Large intestine (tissue), 3 donors: Measurements from ENCODE around the gene CHST15. TPM values are rescaled to one million over a fixed set of nuclear protein-coding genes. Genes with fewer than 3 reads are reported as not detected.

ENCODE experiments used
- DNase-seq, 2 donors: peaks; one replicate each; pipeline versions ENCODE4 v3.0.0 to v3.0.0-alpha.2; 2013
- H3K27ac ChIP-seq: one replicate; pipeline ENCODE4 v1.5.1; 2013; ENCODE audit warnings: low read length
- H3K27me3 ChIP-seq: 2 replicates; pipeline ENCODE4 v1.6.1; 2013; ENCODE audit warnings: low read length; ENCODE audit not compliant: control insufficient read depth, insufficient read depth
- H3K36me3 ChIP-seq: 2 replicates; pipeline ENCODE4 v1.6.1; 2013; ENCODE audit warnings: low read length; ENCODE audit not compliant: control insufficient read depth, insufficient read depth
- H3K4me1 ChIP-seq: one replicate; pipeline ENCODE4 v1.6.1; 2013; ENCODE audit warnings: low read length; ENCODE audit not compliant: control insufficient read depth, insufficient read depth
- H3K4me3 ChIP-seq: one replicate; pipeline ENCODE4 v1.5.1; 2013; ENCODE audit warnings: low read length
- H3K9me3 ChIP-seq: one replicate; pipeline ENCODE4 v1.6.1; 2013; ENCODE audit warnings: mild to moderate bottlenecking, low read depth, low read length, moderate library complexity; ENCODE audit not compliant: control insufficient read depth
- WGBS: methylation state at CpG from one replicate; pipeline ENCODE4 v1.1.5; 2013; ENCODE audit warnings: low lambda C conversion rate; ENCODE audit not compliant: insufficient coverage; 5-methylcytosine and 5-hydroxymethylcytosine counted together
- polyA plus RNA-seq: library from polyadenylated mRNA; unstranded; fragments of 120-200 nt; gene quantifications from one replicate; pipeline ENCODE4 v1.2.1, GENCODE V29; 2013

The CHST15 gene
- polyA plus RNA-seq, 1 donor: 9.4 TPM

DNA sequence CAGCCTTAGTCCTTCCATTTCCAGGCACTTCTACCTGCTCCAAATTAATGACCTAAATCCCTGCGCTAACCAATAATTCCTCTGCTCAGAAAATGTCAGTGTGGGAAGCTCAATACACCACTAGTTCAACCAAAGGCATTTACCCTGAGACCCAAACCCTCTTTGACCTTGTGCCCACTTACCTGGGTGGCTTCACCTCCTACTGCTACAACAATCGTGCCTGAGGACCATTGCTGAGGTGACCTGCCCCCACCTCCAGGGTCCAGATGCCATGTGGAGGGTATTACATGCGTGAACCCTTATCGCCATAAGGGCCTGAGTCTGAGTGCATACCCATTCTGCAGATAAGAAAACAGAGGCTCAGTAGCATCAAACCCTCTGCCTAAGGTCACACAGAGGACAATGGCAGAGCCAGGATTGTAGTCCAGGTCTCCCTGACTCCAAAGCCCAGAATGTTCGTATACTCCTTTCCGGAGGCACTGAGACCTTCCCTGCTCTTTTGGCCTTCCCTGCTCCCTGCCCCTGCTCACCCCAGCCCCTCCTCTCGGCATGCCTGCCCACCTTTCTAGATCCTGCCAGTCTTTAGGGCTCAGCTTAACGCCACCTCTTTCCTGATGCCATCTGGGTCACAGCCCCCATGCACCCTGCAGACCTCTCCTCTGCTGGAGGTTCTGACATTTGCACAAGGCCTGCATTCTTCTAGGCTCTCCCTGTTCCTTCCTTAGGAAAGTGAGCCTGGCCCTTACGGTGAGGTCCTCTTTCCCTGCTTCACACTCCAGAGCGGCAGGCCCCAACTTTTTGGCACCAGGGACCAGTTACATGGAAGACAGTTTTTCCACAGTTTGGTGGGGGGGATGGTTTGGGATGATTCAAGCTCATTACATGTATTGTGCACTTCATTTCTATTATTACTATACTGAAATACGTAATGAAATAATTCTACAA is 94.9 kb downstream of the CHST15 start:
- H3K4me1 ChIP-seq: peaks cover 9% of the 10 kb centered on the region
- WGBS: 100% methylated on average over 1 of the region's 11 CpGs
- H3K27ac ChIP-seq: no peak overlapping the region
- H3K36me3 ChIP-seq: no peaks in the 10 kb centered on the region
- no peak for DNase-seq
- H3K27me3 ChIP-seq: peaks cover 26% of the 10 kb centered on the region
- no peaks in the 10 kb centered on the region for H3K9me3 ChIP-seq
- no peak overlapping the region for H3K4me3 ChIP-seq

GRCh38 chr10:123997486-123998196 is 95.8 kb downstream of the CHST15 start:
- Histone ChIP-seq H3K27me3 (peaks cover 30% of the 10 kb centered on the region), H3K9me3 (no peaks in the 10 kb centered on the region), H3K36me3 (no peaks in the 10 kb centered on the region), H3K4me3 (no peak overlapping the region), H3K27ac (no peak overlapping the region), H3K4me1 (peaks cover 9% of the 10 kb centered on the region)
- WGBS: no CpG with 5 or more reads among the region's 7 CpGs
- no peak for DNase-seq

GRCh38 chr10:123997013-123997412 is 96.4 kb downstream of the CHST15 start:
- H3K9me3 ChIP-seq: no peaks in the 10 kb centered on the region
- H3K4me1 ChIP-seq: peaks cover 9% of the 10 kb centered on the region
- H3K27ac ChIP-seq: no peak overlapping the region
- WGBS: 90% methylated on average over 2 of the region's 6 CpGs
- H3K27me3 ChIP-seq: peaks cover 35% of the 10 kb centered on the region
- DNase-seq: no peak
- no peaks in the 10 kb centered on the region for H3K36me3 ChIP-seq
- no peak overlapping the region for H3K4me3 ChIP-seq

DNA sequence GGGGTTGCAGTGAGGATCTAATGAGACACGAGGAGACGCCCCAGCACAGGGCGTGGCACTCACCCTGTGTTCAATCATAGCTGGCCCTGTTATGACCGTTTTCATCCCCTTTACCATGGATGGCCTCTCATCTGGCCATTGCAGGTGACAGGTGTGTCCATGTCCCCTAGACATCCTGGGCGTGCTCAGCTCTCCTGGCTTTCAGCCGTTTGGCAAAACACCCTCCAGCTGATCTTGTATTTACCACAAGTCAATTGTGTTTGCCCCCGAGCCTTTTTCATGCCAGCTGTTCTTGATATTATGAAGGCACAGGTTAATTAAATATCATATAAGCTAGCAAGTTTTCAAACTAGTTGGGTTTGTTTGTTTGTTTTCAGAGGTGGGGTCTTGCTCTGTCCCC is 97.1 kb downstream of the CHST15 start:
- Histone ChIP-seq H3K27me3 (peaks cover 40% of the 10 kb centered on the region), H3K9me3 (no peaks in the 10 kb centered on the region), H3K4me3 (no peak overlapping the region), H3K4me1 (peaks cover 9% of the 10 kb centered on the region), H3K36me3 (no peaks in the 10 kb centered on the region), H3K27ac (no peak overlapping the region)
- no CpG with 5 or more reads among the region's 7 CpGs for WGBS
- DNase-seq: no peak

DNA sequence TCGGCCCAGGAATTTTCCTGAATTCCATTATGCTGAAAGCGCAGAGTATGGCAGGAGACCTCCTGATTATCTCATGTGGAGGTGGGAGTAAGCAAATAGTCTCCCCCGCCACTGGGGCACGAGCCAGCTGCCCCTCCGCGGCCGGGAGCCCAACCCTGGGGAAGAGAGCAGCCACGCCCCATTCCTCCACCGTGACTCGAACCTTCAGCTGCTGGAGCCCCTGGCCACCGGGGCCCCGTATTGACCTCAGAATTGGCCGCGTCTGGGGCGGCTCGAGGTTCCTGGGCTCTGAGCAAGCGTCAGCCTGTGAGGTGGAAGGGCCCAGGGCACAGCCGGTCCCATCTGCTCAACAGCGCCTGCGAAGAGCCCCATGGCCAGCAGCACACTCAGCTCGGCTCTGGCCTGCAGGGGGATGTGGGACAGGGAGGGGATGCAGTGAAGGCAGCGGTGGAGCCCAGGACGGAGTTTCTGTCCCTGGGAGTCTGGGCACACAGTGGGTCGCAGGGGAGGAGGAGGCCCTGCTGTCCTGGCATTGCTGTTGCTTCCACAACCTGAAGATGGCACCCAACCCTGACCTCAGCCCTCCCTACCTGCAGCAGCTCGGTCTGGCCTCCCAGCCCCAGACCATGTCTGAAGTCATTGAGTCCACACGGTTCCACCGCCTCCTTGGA is 97.8 kb downstream of the CHST15 start:
- H3K9me3 ChIP-seq: no peaks in the 10 kb centered on the region
- WGBS: no CpG with 5 or more reads among the region's 27 CpGs
- peaks cover 9% of the 10 kb centered on the region for H3K4me1 ChIP-seq
- DNase-seq: peak; percentile 29 to 40
- H3K27ac ChIP-seq: no peak overlapping the region
- no peaks in the 10 kb centered on the region for H3K36me3 ChIP-seq
- H3K4me3 ChIP-seq: no peak overlapping the region
- H3K27me3 ChIP-seq: peaks cover 46% of the 10 kb centered on the region

DNA sequence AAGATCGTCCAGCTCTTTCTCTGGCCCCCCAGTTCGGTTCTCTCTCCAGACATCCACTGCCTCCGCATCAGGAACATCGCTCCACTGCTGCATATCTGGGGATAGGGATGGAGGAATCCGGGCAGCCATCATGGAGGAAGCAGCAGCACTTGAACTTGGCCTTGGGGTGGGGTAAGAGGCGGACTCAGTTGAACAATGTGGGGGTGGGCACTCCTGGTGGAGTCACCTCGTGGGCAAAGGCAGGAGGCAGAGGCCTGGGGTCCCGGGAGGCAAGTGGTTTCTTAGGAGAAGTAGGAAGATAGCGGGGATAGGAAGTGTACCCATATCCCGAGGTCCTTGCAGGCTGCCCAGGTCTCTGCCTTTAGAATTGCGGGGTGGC is 98.3 kb downstream of the CHST15 start:
- WGBS: no CpG with 5 or more reads among the region's 11 CpGs
- no peak for DNase-seq
- H3K4me3 ChIP-seq: no peak overlapping the region
- peaks cover 9% of the 10 kb centered on the region for H3K4me1 ChIP-seq
- no peaks in the 10 kb centered on the region for H3K9me3 ChIP-seq
- H3K36me3 ChIP-seq: no peaks in the 10 kb centered on the region
- no peak overlapping the region for H3K27ac ChIP-seq
- peaks cover 51% of the 10 kb centered on the region for H3K27me3 ChIP-seq

GRCh38 chr10:123994417-123995081 is 98.8 kb downstream of the CHST15 start:
- H3K4me3 ChIP-seq: no peak overlapping the region
- H3K9me3 ChIP-seq: no peaks in the 10 kb centered on the region
- no peaks in the 10 kb centered on the region for H3K36me3 ChIP-seq
- peak; percentile 72 to 76 for DNase-seq
- H3K27ac ChIP-seq: no peak overlapping the region
- H3K27me3 ChIP-seq: peaks cover 52% of the 10 kb centered on the region
- peaks cover 9% of the 10 kb centered on the region for H3K4me1 ChIP-seq
- no CpG with 5 or more reads among the region's 30 CpGs for WGBS

- H3K4me3 ChIP-seq: no peak overlapping the region
- H3K36me3 ChIP-seq: no peaks in the 10 kb centered on the region
- no CpG with 5 or more reads among the region's 17 CpGs for WGBS
- H3K27ac ChIP-seq: no peak overlapping the region
- no peak for DNase-seq
- H3K27me3 ChIP-seq: peaks cover 53% of the 10 kb centered on the region
- H3K9me3 ChIP-seq: no peaks in the 10 kb centered on the region
- peaks cover 9% of the 10 kb centered on the region for H3K4me1 ChIP-seq
Measured at GRCh38 chr10:123993534-123994416, 99.6 kb downstream of the CHST15 start.

GRCh38 chr10:123991611-123992570 is 101.5 kb downstream of the CHST15 start:
- peaks cover 50% of the 10 kb centered on the region for H3K27me3 ChIP-seq
- no peaks in the 10 kb centered on the region for H3K36me3 ChIP-seq
- no CpG with 5 or more reads among the region's 92 CpGs for WGBS
- no peak for DNase-seq
- peaks cover 9% of the 10 kb centered on the region for H3K4me1 ChIP-seq
- H3K9me3 ChIP-seq: no peaks in the 10 kb centered on the region
- H3K4me3 ChIP-seq: no peak overlapping the region
- no peak overlapping the region for H3K27ac ChIP-seq
